K562 (cell line): ENCODE measurements around the gene PHOSPHO1. TPM values are rescaled to one million over a fixed set of nuclear protein-coding genes. Genes with fewer than 3 reads are reported as not detected.

ENCODE experiments used
- CCAR2 ChIP-seq: fragments of 200-400 bp; formaldehyde crosslinking; IDR thresholded peaks from 2 replicates; pipeline ENCODE4 v1.6.1; 2017; ENCODE audit warnings: mild to moderate bottlenecking, low read depth, low read length
- E2F3 ChIP-seq: fragments of 250-450 bp; sonication (Bioruptor Pico); IDR thresholded peaks from 2 replicates; pipeline ENCODE4 v1.4.0; 2020; ENCODE audit warnings: mild to moderate bottlenecking
- GTF2F1 ChIP-seq: IDR thresholded peaks from 2 replicates; pipeline ENCODE4 v1.6.1; 2011; ENCODE audit warnings: low read depth, low read length, improper control_type of control experiment
- GTF3C2 ChIP-seq: IDR thresholded peaks from 3 replicates; pipeline ENCODE4 v1.6.1; 2011; ENCODE audit warnings: borderline replicate concordance, mild to moderate bottlenecking, moderate library complexity; ENCODE audit not compliant: insufficient read length; ENCODE audit errors: extremely low read depth
- HDAC6 ChIP-seq: IDR thresholded peaks from 2 replicates; pipeline ENCODE4 v1.6.1; 2012; ENCODE audit warnings: low read depth, mild to moderate bottlenecking, control low read depth, inconsistent platforms, low read length, moderate library complexity
- JUN ChIP-seq, 2 experiments: sonication (generic) in 1 of 2; formaldehyde crosslinking in 1 of 2; IDR thresholded peaks; 2 replicates each; pipeline versions ENCODE4 v1.6.1 to v1.8.0; 2012 to 2022; ENCODE audit warnings: borderline replicate concordance in 2 of 2, mild to moderate bottlenecking in 2 of 2, improper control_type of control experiment in 1 of 2, low read depth in 1 of 2, low read length in 1 of 2, missing genetic modification reagents in 1 of 2
- MTA3 ChIP-seq: fragments of 450-650 bp; formaldehyde crosslinking; IDR thresholded peaks from 2 replicates; pipeline ENCODE4 v1.6.1; 2017; ENCODE audit warnings: mild to moderate bottlenecking, borderline replicate concordance
- PPARD ChIP-seq: fragments of 250-450 bp; sonication (Bioruptor Pico); IDR thresholded peaks from 2 replicates; pipeline ENCODE4 v1.8.0; 2022; ENCODE audit warnings: inconsistent platforms, mild to moderate bottlenecking, moderate library complexity
- RFX5 ChIP-seq: IDR thresholded peaks from 2 replicates; pipeline ENCODE4 v1.6.1; 2011; ENCODE audit warnings: low read depth, mild to moderate bottlenecking, improper control_type of control experiment, low read length
- SMAD1 ChIP-seq: fragments of 150-350 bp; IDR thresholded peaks from 2 replicates; pipeline ENCODE4 v1.6.1; 2014; ENCODE audit warnings: low read length, low read depth; ENCODE audit not compliant: partially characterized antibody
- SNAPC5 ChIP-seq: fragments of 250-450 bp; sonication (Bioruptor Pico); IDR thresholded peaks from 2 replicates; pipeline ENCODE4 v1.8.0; 2021; ENCODE audit warnings: moderate library complexity, mild to moderate bottlenecking, inconsistent platforms
- TRIM24 ChIP-seq, 2 experiments: fragments of 450-650 bp; IDR thresholded peaks; 2 replicates each; pipeline ENCODE4 v1.6.1; 2016
- ZBTB7A ChIP-seq: IDR thresholded peaks from 2 replicates; pipeline ENCODE4 v1.6.1; 2011; ENCODE audit warnings: low read depth, mild to moderate bottlenecking, low read length, moderate library complexity, borderline replicate concordance; ENCODE audit not compliant: control insufficient read depth
- ZNF518B ChIP-seq: fragments of 250-450 bp; sonication (Bioruptor Pico); IDR thresholded peaks from 2 replicates; pipeline ENCODE4 v1.5.0; 2021; ENCODE audit warnings: mild to moderate bottlenecking, moderate library complexity
- polyA plus RNA-seq, 8 experiments: library from polyadenylated mRNA; depleted of rRNA in 4 of 8; stranded (reverse) in 5 of 8; unstranded in 3 of 8; fragments of >200 nt; fragmentation: Nextera tagmentation in 2 of 8; fragmentation: Illumina TruSeq in 1 of 8; extraction: Ambion mirVana in 2 of 8; extraction: Trizol in 1 of 8; gene quantifications; 2 replicates each; pipeline versions ENCODE4 v1.2.1 to v1.2.3, GENCODE V29; 2011 to 2014; ENCODE audit warnings: inconsistent platforms in 1 of 8, missing spikeins in 1 of 8
- total RNA-seq, 7 experiments: library from RNA; depleted of rRNA in 6 of 7; stranded (reverse); fragments of >200 nt in 6 of 7; fragmentation: Illumina TruSeq in 2 of 7; extraction: Trizol in 2 of 7; gene quantifications; 2 replicates each; pipeline versions ENCODE4 v1.2.1 to v1.2.3, GENCODE V29; 2011 to 2021; ENCODE audit warnings: low replicate concordance in 1 of 7
- TF ChIP-seq, protein P1 (sequence below): fragments of 200-800 bp; sonication (Bioruptor generic); IDR thresholded peaks from 2 replicates; pipeline ENCODE4 v1.6.1; 2017; ENCODE audit warnings: missing genetic modification characterization, missing compliant biosample characterization
- TF ChIP-seq, protein P2 (sequence below): fragments of 450-650 bp; IDR thresholded peaks from 2 replicates; pipeline ENCODE4 v1.6.1; 2017; ENCODE audit warnings: mild to moderate bottlenecking, moderate library complexity

Gene PHOSPHO1
- total and polyA plus RNA-seq, 9 of the 15 experiments (the other 6 are each of a cell fraction or from before 2014, with no cell fraction given), result 0.06 to 0.07 TPM; not detected in 7

- TF ChIP-seq, protein P1, sequence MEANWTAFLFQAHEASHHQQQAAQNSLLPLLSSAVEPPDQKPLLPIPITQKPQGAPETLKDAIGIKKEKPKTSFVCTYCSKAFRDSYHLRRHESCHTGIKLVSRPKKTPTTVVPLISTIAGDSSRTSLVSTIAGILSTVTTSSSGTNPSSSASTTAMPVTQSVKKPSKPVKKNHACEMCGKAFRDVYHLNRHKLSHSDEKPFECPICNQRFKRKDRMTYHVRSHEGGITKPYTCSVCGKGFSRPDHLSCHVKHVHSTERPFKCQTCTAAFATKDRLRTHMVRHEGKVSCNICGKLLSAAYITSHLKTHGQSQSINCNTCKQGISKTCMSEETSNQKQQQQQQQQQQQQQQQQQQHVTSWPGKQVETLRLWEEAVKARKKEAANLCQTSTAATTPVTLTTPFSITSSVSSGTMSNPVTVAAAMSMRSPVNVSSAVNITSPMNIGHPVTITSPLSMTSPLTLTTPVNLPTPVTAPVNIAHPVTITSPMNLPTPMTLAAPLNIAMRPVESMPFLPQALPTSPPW (CRISPR knock-in tag), result peak; percentile 58
- no peak for TF ChIP-seq SNAPC5
- no peak for TF ChIP-seq PPARD
- TF ChIP-seq, protein P2, sequence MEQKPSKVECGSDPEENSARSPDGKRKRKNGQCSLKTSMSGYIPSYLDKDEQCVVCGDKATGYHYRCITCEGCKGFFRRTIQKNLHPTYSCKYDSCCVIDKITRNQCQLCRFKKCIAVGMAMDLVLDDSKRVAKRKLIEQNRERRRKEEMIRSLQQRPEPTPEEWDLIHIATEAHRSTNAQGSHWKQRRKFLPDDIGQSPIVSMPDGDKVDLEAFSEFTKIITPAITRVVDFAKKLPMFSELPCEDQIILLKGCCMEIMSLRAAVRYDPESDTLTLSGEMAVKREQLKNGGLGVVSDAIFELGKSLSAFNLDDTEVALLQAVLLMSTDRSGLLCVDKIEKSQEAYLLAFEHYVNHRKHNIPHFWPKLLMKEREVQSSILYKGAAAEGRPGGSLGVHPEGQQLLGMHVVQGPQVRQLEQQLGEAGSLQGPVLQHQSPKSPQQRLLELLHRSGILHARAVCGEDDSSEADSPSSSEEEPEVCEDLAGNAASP, result no peak
- TF ChIP-seq CCAR2, result no peak
- TF ChIP-seq TRIM24 (IDR thresholded peaks at IDR 0.05), result peak in 1 of 2 experiments; percentile 10; a peak in 2 of 4 replicates
- peak; percentile 41; the same call in 1 of the 2 replicates for TF ChIP-seq HDAC6
- TF ChIP-seq SMAD1, result no peak
- TF ChIP-seq GTF3C2, result peak; percentile 95
- TF ChIP-seq RFX5, result peak; percentile 61; the same call in 1 of the 2 replicates
- TF ChIP-seq MTA3, result peak; percentile 92; the same call in 1 of the 2 replicates
- peak; percentile 65; the same call in 1 of the 2 replicates for TF ChIP-seq ZBTB7A
- peak; percentile 48; the same call in 1 of the 2 replicates for TF ChIP-seq E2F3 (CRISPR knock-in tag)
- no peak for TF ChIP-seq JUN (IDR thresholded peaks at IDR 0.05; ENCODE audit: borderline replicate concordance, low read depth, low read length)
- no peak for TF ChIP-seq JUN (CRISPR knock-in tag; IDR thresholded peaks at IDR 0.05; ENCODE audit: borderline replicate concordance)
- TF ChIP-seq ZNF518B (CRISPR knock-in tag), result no peak
- TF ChIP-seq GTF2F1, result peak; percentile 81; the same call in 1 of the 2 replicates
These were observed 38.5 kb downstream of the PHOSPHO1 start (continued) for GRCh38 chr17:49191917-49192741.
